ENCODE results near the gene TRIM40. TPM values are rescaled to one million over a fixed set of nuclear protein-coding genes. Genes with fewer than 3 reads are reported as not detected.

The TRIM40 gene
- total and polyA plus RNA-seq, 2 experiments from 2014 or later = not detected

GRCh38 chr6:30087876-30088275, 48.1 kb upstream of the TRIM40 start:
- DNase-seq (ENCODE audit: low spot score) (no peak), ATAC-seq (no peak)
- Histone ChIP-seq H3K9me2 (ENCODE audit: insufficient read depth) (no peaks in the 10 kb centered on the region), H3F3A (replicated peaks; ENCODE audit: low read depth) (no peaks in the 10 kb centered on the region), H3K27me3 (ENCODE audit: insufficient read depth) (peaks cover 25% of the 10 kb centered on the region), H2AFZ (no peak overlapping the region), H3K79me2 (replicated peaks; ENCODE audit: insufficient read depth) (no peaks in the 10 kb centered on the region), H3K36me3 (ENCODE audit: insufficient read depth) (no peaks in the 10 kb centered on the region), H3K4me1 (ENCODE audit: insufficient read depth) (no peaks in the 10 kb centered on the region), H3K4me2 (no peak overlapping the region), H4K20me1 (replicated peaks; ENCODE audit: insufficient read depth) (0 out of 2 replicates have a peak, but pooled peaks cover 4% of the 10 kb centered on the region), H3K4me3 (no peak overlapping the region), H3K27ac (ENCODE audit: low read depth) (no peak overlapping the region)
- H3K36me3 Mint-ChIP-seq (ENCODE audit: low read depth) = peaks cover 2% of the 10 kb centered on the region; the same call in 1 of the 3 replicates
- peaks cover 10% of the 10 kb centered on the region for H3K9me3 Mint-ChIP-seq
- H3K4me1 Mint-ChIP-seq = peaks cover 5% of the 10 kb centered on the region; the same call in 2 of the 3 replicates
- no peak overlapping the region for H3K4me3 Mint-ChIP-seq
- no peak for TF ChIP-seq ZNF462 (CRISPR knock-in tag; IDR thresholded peaks at IDR 0.05)
- TF ChIP-seq CREB1 (CRISPR knock-in tag; IDR thresholded peaks at IDR 0.05; ENCODE audit: low read depth) = no peak
- no peak for TF ChIP-seq POLR2AphosphoS5 (IDR thresholded peaks at IDR 0.05; ENCODE audit: low read depth)
- TF ChIP-seq REST (IDR thresholded peaks at IDR 0.05; ENCODE audit: unreplicated experiment) = no peak
- no peak for TF ChIP-seq ZNF331 (CRISPR knock-in tag; IDR thresholded peaks at IDR 0.05; ENCODE audit: low read depth)
- no peak for TF ChIP-seq JUNB (IDR thresholded peaks at IDR 0.05; ENCODE audit: unreplicated experiment)
- no peak for TF ChIP-seq EZH2 (IDR thresholded peaks at IDR 0.05; ENCODE audit: low read depth, unreplicated experiment)
- no peak for TF ChIP-seq EZH2phosphoT487 (IDR thresholded peaks at IDR 0.05; ENCODE audit: unreplicated experiment)
- TF ChIP-seq STAT1 (IDR thresholded peaks at IDR 0.05; ENCODE audit: unreplicated experiment) = no peak
- no peak for TF ChIP-seq ETS1 (IDR thresholded peaks at IDR 0.05)
- TF ChIP-seq CTCF (conservative IDR thresholded peaks at IDR 0.05; ENCODE audit: low read depth in 2 of 2) = no peak
- no peak overlapping the region for H3K27ac Mint-ChIP-seq
- peaks cover 10% of the 10 kb centered on the region for H3K27me3 Mint-ChIP-seq (ENCODE audit: insufficient read depth, low read depth, poor library complexity)
